WTC11 (cell line): ENCODE data around the gene SERPIND1. TPM values are rescaled to one million over a fixed set of nuclear protein-coding genes. Genes with fewer than 3 reads are reported as not detected.

Source experiments
- ATAC-seq: fragments of 200-7000 bp; cut with Tn5 transposase; 2 replicates; pipeline ENCODE4 v1.10.0; 2021; ENCODE audit warnings: mild to moderate bottlenecking, moderate library complexity
- CTCF ChIA-PET: fragments of 300-600 bp; sonication (Branson Sonifier 250); formaldehyde crosslinking; loops from one replicate; lab custom pipeline; 2021; ENCODE audit warnings: antibody characterized with exemption; lab: Charles Lee
- POLR2A ChIA-PET: fragments of 350-600 bp; sonication (Branson Sonifier 250); formaldehyde crosslinking; loops from one replicate; lab custom pipeline; 2021; ENCODE audit warnings: antibody characterized with exemption; lab: Charles Lee
- DNase-seq: peaks from one replicate; pipeline ENCODE4 v3.0.0; 2021; ENCODE audit warnings: low spot score
- H3K27ac Mint-ChIP-seq: 2 replicates; pipeline ENCODE4 v1.8.0; 2021; ENCODE audit warnings: mixed read lengths
- H3K27me3 Mint-ChIP-seq: 2 replicates; pipeline ENCODE4 v1.8.0; 2021; ENCODE audit warnings: low read depth, mild to moderate bottlenecking, moderate library complexity, mixed read lengths
- H3K36me3 Mint-ChIP-seq: 2 replicates; pipeline ENCODE4 v1.8.0; 2021; ENCODE audit warnings: mixed read lengths
- H3K4me1 Mint-ChIP-seq: 2 replicates; pipeline ENCODE4 v1.8.0; 2022; ENCODE audit warnings: mixed read lengths
- H3K4me3 Mint-ChIP-seq: 2 replicates; pipeline ENCODE4 v1.8.0; 2021; ENCODE audit warnings: mild to moderate bottlenecking, moderate library complexity, mixed read lengths
- H3K9me3 Mint-ChIP-seq: 2 replicates; pipeline ENCODE4 v1.8.0; 2021; ENCODE audit warnings: mixed read lengths
- ESRRA ChIP-seq: sonication (generic); formaldehyde crosslinking; IDR thresholded peaks from 2 replicates; pipeline ENCODE4 v1.8.1; 2022; ENCODE audit warnings: mild to moderate bottlenecking, missing genetic modification reagents, borderline replicate concordance
- GTF2I ChIP-seq: fragments of 250-450 bp; sonication (Bioruptor Pico); conservative IDR thresholded peaks from 2 replicates; pipeline ENCODE4 v1.4.0; 2021; ENCODE audit warnings: mild to moderate bottlenecking
- KAT7 ChIP-seq: sonication (generic); formaldehyde crosslinking; IDR thresholded peaks from 2 replicates; pipeline ENCODE4 v1.8.1; 2023; ENCODE audit warnings: missing genetic modification reagents, mild to moderate bottlenecking, borderline replicate concordance
- NFYB ChIP-seq: sonication (generic); formaldehyde crosslinking; conservative IDR thresholded peaks from 2 replicates; pipeline ENCODE4 v1.8.0; 2022; ENCODE audit warnings: low read depth, missing genetic modification reagents
- NR2C2 ChIP-seq: sonication (generic); formaldehyde crosslinking; IDR thresholded peaks from 2 replicates; pipeline ENCODE4 v1.8.0; 2022; ENCODE audit warnings: mild to moderate bottlenecking, missing genetic modification reagents
- TCF7 ChIP-seq: sonication (generic); formaldehyde crosslinking; IDR thresholded peaks from 2 replicates; pipeline ENCODE4 v1.8.0; 2022; ENCODE audit warnings: mild to moderate bottlenecking, low read depth, missing genetic modification reagents, moderate library complexity
- TEAD1 ChIP-seq: sonication (generic); formaldehyde crosslinking; IDR thresholded peaks from 2 replicates; pipeline ENCODE4 v1.8.0; 2022; ENCODE audit warnings: mild to moderate bottlenecking, missing genetic modification reagents
- ZBTB21 ChIP-seq: sonication (generic); formaldehyde crosslinking; IDR thresholded peaks from 2 replicates; pipeline ENCODE4 v1.8.1; 2023; ENCODE audit warnings: mild to moderate bottlenecking, missing genetic modification reagents, borderline replicate concordance
- ZNF121 ChIP-seq: sonication (generic); formaldehyde crosslinking; IDR thresholded peaks from 2 replicates; pipeline ENCODE4 v1.8.0; 2023; ENCODE audit warnings: missing genetic modification reagents
- ZNF138 ChIP-seq: sonication (generic); formaldehyde crosslinking; conservative IDR thresholded peaks from 2 replicates; pipeline ENCODE4 v1.8.1; 2022; ENCODE audit warnings: mild to moderate bottlenecking, moderate library complexity, missing genetic modification reagents
- ZNF396 ChIP-seq: fragments of 250-450 bp; sonication (Bioruptor Pico); IDR thresholded peaks from 2 replicates; pipeline ENCODE4 v1.8.0; 2021; ENCODE audit warnings: mild to moderate bottlenecking, moderate library complexity, borderline replicate concordance
- ZNF416 ChIP-seq: fragments of 250-450 bp; sonication (Bioruptor Pico); IDR thresholded peaks from 2 replicates; pipeline ENCODE4 v1.9.0; 2021; ENCODE audit warnings: mild to moderate bottlenecking, inconsistent platforms
- total RNA-seq: library from RNA; stranded (reverse); gene quantifications from 3 replicates; pipeline ENCODE4 v1.2.3, GENCODE V29; 2021
- TF ChIP-seq, protein P1 (sequence below): sonication (generic); formaldehyde crosslinking; IDR thresholded peaks from 2 replicates; pipeline ENCODE4 v1.8.1; 2023; ENCODE audit warnings: mild to moderate bottlenecking, missing genetic modification reagents, moderate library complexity
- TF ChIP-seq, protein P2 (sequence below): sonication (generic); formaldehyde crosslinking; IDR thresholded peaks from 2 replicates; pipeline ENCODE4 v1.8.1; 2022; ENCODE audit warnings: mild to moderate bottlenecking, missing genetic modification reagents, moderate library complexity, borderline replicate concordance
- TF ChIP-seq, protein P3 (sequence below): fragments of 200-600 bp; IDR thresholded peaks from 2 replicates; pipeline ENCODE4 v1.8.0; 2022; ENCODE audit warnings: antibody characterized with exemption
- TF ChIP-seq, protein P4 (sequence below): sonication (generic); formaldehyde crosslinking; conservative IDR thresholded peaks from 2 replicates; pipeline ENCODE4 v1.8.1; 2023; ENCODE audit warnings: mild to moderate bottlenecking, low read depth, missing genetic modification reagents, moderate library complexity
- TF ChIP-seq, protein P5 (sequence below): sonication (generic); formaldehyde crosslinking; IDR thresholded peaks from 2 replicates; pipeline ENCODE4 v1.8.0; 2022; ENCODE audit warnings: missing genetic modification reagents
- TF ChIP-seq, protein P6 (sequence below): sonication (generic); formaldehyde crosslinking; IDR thresholded peaks from 2 replicates; pipeline ENCODE4 v1.8.0; 2023; ENCODE audit warnings: mild to moderate bottlenecking, missing genetic modification reagents

The SERPIND1 gene
- total RNA-seq, 1 experiment from 2014 or later = 0.22 TPM

DNA sequence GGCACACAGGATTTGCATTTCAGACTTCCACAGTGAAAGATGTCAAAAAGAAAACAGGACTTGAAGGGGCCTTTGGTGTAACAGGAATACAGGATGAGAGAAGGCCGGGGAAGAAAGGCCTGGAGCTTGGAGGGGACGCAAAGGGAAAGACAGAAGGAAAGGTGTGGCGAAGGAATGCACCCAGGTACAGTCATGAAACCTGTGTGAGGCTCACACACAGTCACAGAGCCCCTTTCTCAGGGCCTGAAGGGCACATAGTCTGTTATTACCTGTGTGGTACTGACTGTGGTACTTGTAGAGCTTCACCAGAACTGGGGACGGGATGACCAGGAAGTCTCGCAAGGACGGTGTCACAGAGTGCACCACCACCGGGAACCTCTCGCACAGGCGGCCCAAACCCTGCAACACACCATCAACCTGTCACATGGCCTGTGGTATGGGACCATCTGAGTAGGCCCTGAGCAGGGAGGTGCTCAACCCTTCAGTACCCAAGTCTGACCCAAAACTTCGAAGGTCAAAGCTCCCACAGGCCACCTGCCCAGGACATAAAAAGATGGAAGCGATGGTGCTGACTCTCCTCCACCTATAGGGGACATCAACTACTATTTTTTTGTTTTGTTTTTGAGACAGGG is 29.1 kb downstream of the SERPIND1 start (continued):
- TF ChIP-seq, protein P1, sequence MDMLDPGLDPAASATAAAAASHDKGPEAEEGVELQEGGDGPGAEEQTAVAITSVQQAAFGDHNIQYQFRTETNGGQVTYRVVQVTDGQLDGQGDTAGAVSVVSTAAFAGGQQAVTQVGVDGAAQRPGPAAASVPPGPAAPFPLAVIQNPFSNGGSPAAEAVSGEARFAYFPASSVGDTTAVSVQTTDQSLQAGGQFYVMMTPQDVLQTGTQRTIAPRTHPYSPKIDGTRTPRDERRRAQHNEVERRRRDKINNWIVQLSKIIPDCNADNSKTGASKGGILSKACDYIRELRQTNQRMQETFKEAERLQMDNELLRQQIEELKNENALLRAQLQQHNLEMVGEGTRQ (CRISPR knock-in tag) = no peak
- TF ChIP-seq NFYB (CRISPR knock-in tag) (no peak), ESRRA (CRISPR knock-in tag) (no peak)
- TF ChIP-seq, all 79 proteins: peak for 0

DNA sequence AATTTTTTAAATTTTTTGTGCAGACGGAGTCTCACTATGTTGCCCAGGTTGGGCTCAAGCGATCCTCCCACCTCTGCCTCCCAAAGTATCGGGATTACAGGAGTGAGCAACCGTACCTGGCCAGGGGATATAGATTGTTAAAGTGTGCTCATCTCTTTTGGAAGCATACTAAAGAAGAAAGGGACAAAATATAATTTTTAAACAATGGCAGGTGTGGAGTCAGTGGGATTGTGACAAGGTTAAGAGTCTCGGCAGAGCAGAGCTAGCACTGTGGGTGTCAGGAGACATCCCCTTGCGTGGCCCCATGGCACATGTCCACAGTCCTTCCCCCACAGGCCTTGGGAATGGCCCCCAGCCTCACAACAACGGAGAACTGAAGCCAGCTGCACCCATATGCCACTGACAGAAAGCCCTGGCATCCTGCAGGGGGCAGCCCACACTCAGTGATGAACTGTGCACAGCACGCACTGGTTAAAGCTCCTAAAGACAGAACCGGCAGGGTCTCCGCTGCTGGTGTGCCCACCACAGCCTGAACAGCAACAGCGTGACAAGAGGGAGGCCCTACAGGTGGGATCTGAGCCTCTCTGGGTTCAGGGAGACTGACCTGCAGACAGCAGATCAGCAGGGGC is 29.9 kb downstream of the SERPIND1 start:
- ATAC-seq = peak; percentile 89
- Mint-ChIP-seq H3K27me3 (no peaks in the 10 kb centered on the region), H3K4me3 (no peak overlapping the region), H3K27ac (no peak overlapping the region; the same call in 1 of the 2 replicates), H3K4me1 (no peaks in the 10 kb centered on the region), H3K36me3 (peaks cover 26% of the 10 kb centered on the region), H3K9me3 (no peaks in the 10 kb centered on the region)
- DNase-seq = peak; percentile 71
- CTCF ChIA-PET = interaction anchor here (0.5 to 2.0 kb wide), 32 partner anchors 10 to 301 kb away, joined by 3 to 37 read pairs (median 4); partner anchors contain the start of genes CRKL, LZTR1, PI4KA and SNAP29
- POLR2A ChIA-PET = interaction anchor here (1.0 kb wide), 1 partner anchor 82 kb away, joined by 3 read pairs; no protein-coding TSS in a partner anchor
- TF ChIP-seq, protein P2, sequence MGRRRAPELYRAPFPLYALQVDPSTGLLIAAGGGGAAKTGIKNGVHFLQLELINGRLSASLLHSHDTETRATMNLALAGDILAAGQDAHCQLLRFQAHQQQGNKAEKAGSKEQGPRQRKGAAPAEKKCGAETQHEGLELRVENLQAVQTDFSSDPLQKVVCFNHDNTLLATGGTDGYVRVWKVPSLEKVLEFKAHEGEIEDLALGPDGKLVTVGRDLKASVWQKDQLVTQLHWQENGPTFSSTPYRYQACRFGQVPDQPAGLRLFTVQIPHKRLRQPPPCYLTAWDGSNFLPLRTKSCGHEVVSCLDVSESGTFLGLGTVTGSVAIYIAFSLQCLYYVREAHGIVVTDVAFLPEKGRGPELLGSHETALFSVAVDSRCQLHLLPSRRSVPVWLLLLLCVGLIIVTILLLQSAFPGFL (CRISPR knock-in tag) = no peak
- TF ChIP-seq, protein P3, sequence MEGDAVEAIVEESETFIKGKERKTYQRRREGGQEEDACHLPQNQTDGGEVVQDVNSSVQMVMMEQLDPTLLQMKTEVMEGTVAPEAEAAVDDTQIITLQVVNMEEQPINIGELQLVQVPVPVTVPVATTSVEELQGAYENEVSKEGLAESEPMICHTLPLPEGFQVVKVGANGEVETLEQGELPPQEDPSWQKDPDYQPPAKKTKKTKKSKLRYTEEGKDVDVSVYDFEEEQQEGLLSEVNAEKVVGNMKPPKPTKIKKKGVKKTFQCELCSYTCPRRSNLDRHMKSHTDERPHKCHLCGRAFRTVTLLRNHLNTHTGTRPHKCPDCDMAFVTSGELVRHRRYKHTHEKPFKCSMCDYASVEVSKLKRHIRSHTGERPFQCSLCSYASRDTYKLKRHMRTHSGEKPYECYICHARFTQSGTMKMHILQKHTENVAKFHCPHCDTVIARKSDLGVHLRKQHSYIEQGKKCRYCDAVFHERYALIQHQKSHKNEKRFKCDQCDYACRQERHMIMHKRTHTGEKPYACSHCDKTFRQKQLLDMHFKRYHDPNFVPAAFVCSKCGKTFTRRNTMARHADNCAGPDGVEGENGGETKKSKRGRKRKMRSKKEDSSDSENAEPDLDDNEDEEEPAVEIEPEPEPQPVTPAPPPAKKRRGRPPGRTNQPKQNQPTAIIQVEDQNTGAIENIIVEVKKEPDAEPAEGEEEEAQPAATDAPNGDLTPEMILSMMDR = peak; percentile 47; the same call in 1 of the 2 replicates
- no peak for TF ChIP-seq ZNF121

DNA sequence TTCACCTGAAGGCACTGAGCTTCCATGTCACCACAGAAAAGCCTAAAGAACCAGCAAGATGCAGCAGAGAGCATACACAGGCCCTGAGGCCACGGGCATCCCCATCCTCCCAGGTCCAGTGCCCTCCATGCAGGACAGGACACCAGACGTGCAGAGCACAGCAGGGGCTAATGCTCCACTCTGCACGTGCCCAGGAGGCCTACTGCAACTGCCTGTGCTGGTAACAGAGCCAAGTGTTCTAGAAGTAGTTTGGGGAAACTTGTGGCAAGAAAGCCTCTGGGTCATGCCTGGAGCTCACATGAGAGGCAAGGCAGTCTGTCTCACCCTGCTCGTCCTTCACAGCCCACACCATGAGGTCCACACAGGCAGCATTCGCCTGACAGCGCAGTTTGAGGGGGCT is 30.7 kb downstream of the SERPIND1 start:
- H3K27ac Mint-ChIP-seq = 0 out of 2 replicates have a peak overlapping the region, but pooled peaks have one; percentile 30
- H3K4me1 Mint-ChIP-seq = no peaks in the 10 kb centered on the region
- H3K27me3 Mint-ChIP-seq = no peaks in the 10 kb centered on the region
- ChIA-PET CTCF (interaction anchor here (0.5 to 2.5 kb wide), 32 partner anchors 9 to 300 kb away, joined by 3 to 37 read pairs (median 5); partner anchors contain the start of genes CRKL, LZTR1, PI4KA and SNAP29), POLR2A (interaction anchor here (1.0 kb wide), 1 partner anchor 81 kb away, joined by 3 read pairs; no protein-coding TSS in a partner anchor)
- TF ChIP-seq ZNF416 (no peak), NR2C2 (no peak), ZBTB21 (no peak), GTF2I (CRISPR knock-in tag) (no peak), TCF7 (CRISPR knock-in tag) (no peak), TEAD1 (CRISPR knock-in tag) (no peak), KAT7 (CRISPR knock-in tag) (no peak), ZNF138 (CRISPR knock-in tag) (no peak), NFYB (CRISPR knock-in tag) (no peak), ZNF396 (CRISPR knock-in tag) (no peak)
- TF ChIP-seq, protein P4, sequence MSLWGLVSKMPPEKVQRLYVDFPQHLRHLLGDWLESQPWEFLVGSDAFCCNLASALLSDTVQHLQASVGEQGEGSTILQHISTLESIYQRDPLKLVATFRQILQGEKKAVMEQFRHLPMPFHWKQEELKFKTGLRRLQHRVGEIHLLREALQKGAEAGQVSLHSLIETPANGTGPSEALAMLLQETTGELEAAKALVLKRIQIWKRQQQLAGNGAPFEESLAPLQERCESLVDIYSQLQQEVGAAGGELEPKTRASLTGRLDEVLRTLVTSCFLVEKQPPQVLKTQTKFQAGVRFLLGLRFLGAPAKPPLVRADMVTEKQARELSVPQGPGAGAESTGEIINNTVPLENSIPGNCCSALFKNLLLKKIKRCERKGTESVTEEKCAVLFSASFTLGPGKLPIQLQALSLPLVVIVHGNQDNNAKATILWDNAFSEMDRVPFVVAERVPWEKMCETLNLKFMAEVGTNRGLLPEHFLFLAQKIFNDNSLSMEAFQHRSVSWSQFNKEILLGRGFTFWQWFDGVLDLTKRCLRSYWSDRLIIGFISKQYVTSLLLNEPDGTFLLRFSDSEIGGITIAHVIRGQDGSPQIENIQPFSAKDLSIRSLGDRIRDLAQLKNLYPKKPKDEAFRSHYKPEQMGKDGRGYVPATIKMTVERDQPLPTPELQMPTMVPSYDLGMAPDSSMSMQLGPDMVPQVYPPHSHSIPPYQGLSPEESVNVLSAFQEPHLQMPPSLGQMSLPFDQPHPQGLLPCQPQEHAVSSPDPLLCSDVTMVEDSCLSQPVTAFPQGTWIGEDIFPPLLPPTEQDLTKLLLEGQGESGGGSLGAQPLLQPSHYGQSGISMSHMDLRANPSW = no peak
- TF ChIP-seq, protein P5, sequence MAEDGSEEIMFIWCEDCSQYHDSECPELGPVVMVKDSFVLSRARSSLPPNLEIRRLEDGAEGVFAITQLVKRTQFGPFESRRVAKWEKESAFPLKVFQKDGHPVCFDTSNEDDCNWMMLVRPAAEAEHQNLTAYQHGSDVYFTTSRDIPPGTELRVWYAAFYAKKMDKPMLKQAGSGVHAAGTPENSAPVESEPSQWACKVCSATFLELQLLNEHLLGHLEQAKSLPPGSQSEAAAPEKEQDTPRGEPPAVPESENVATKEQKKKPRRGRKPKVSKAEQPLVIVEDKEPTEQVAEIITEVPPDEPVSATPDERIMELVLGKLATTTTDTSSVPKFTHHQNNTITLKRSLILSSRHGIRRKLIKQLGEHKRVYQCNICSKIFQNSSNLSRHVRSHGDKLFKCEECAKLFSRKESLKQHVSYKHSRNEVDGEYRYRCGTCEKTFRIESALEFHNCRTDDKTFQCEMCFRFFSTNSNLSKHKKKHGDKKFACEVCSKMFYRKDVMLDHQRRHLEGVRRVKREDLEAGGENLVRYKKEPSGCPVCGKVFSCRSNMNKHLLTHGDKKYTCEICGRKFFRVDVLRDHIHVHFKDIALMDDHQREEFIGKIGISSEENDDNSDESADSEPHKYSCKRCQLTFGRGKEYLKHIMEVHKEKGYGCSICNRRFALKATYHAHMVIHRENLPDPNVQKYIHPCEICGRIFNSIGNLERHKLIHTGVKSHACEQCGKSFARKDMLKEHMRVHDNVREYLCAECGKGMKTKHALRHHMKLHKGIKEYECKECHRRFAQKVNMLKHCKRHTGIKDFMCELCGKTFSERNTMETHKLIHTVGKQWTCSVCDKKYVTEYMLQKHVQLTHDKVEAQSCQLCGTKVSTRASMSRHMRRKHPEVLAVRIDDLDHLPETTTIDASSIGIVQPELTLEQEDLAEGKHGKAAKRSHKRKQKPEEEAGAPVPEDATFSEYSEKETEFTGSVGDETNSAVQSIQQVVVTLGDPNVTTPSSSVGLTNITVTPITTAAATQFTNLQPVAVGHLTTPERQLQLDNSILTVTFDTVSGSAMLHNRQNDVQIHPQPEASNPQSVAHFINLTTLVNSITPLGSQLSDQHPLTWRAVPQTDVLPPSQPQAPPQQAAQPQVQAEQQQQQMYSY (CRISPR knock-in tag) = no peak
- TF ChIP-seq, protein P6, sequence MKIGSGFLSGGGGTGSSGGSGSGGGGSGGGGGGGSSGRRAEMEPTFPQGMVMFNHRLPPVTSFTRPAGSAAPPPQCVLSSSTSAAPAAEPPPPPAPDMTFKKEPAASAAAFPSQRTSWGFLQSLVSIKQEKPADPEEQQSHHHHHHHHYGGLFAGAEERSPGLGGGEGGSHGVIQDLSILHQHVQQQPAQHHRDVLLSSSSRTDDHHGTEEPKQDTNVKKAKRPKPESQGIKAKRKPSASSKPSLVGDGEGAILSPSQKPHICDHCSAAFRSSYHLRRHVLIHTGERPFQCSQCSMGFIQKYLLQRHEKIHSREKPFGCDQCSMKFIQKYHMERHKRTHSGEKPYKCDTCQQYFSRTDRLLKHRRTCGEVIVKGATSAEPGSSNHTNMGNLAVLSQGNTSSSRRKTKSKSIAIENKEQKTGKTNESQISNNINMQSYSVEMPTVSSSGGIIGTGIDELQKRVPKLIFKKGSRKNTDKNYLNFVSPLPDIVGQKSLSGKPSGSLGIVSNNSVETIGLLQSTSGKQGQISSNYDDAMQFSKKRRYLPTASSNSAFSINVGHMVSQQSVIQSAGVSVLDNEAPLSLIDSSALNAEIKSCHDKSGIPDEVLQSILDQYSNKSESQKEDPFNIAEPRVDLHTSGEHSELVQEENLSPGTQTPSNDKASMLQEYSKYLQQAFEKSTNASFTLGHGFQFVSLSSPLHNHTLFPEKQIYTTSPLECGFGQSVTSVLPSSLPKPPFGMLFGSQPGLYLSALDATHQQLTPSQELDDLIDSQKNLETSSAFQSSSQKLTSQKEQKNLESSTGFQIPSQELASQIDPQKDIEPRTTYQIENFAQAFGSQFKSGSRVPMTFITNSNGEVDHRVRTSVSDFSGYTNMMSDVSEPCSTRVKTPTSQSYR (CRISPR knock-in tag) = no peak
- H3K4me3 Mint-ChIP-seq = no peak overlapping the region
- DNase-seq = no peak
- H3K9me3 Mint-ChIP-seq = no peaks in the 10 kb centered on the region
- no peak for ATAC-seq
- H3K36me3 Mint-ChIP-seq = peaks cover 23% of the 10 kb centered on the region
